Measurements from ENCODE around the gene JAK1. TPM values are rescaled to one million over a fixed set of nuclear protein-coding genes. Genes with fewer than 3 reads are reported as not detected.

The JAK1 gene
- total and polyA plus RNA-seq, 2 of the 8 experiments (the other 6 are each of a cell fraction or from before 2014, with no cell fraction given), result 7.8 to 24.5 TPM

- 85% methylated on average over 5 of the region's 5 CpGs; no CpG with 5 or more reads in 1 of the 2 experiments for WGBS, 2 experiments (ENCODE audit: extremely low coverage in 1 of 2, insufficient coverage in 1 of 2, insufficient read length in 1 of 2, insufficient replicate concordance in 2 of 2, low coverage in 1 of 2, low lambda C conversion rate in 2 of 2, missing lambda C conversion rate in 1 of 2)
- Histone ChIP-seq H3K18ac (ENCODE audit: extremely low read depth, low read length) (no peak overlapping the region), H3K9me3 (ENCODE audit: insufficient read depth in 2 of 2, low read depth in 1 of 2, low read length in 1 of 2) (no peaks in the 10 kb centered on the region), H2AFZ (ENCODE audit: low read length) (no peak overlapping the region), H3K23me2 (ENCODE audit: low read depth, low read length) (no peaks in the 10 kb centered on the region), H3K4ac (replicated peaks; ENCODE audit: insufficient read length, low read depth, low read length) (no peak overlapping the region), H2BK15ac (ENCODE audit: low read length) (no peak overlapping the region), H2BK120ac (replicated peaks; ENCODE audit: low read depth, low read length) (no peak overlapping the region), H3K4me1 (replicated peaks in 1 of 4; ENCODE audit: control insufficient read depth in 3 of 4, insufficient read depth in 4 of 4, low read length in 3 of 4) (peaks cover 0 to 6% (median 1%) of the 10 kb centered on the region in 4 experiments; a peak in 2 of 7 replicates), H3K4me3 (ENCODE audit: extremely low read depth in 1 of 4, insufficient read depth in 2 of 4, low read depth in 3 of 4, low read length in 4 of 4) (no peak overlapping the region), H2AK5ac (ENCODE audit: low read depth, low read length) (no peak overlapping the region), H3K23ac (ENCODE audit: insufficient read length) (no peak overlapping the region), H3K27ac (ENCODE audit: low read depth, low read length) (no peak overlapping the region), H3K36me3 (ENCODE audit: control insufficient read depth in 2 of 4, insufficient read depth in 4 of 4, low read length in 3 of 4) (peaks cover 0 to 3% (median 0%) of the 10 kb centered on the region in 4 experiments; a peak in 1 of 8 replicates), H4K5ac (ENCODE audit: insufficient read length, low read depth, low read length) (no peak overlapping the region), H4K8ac (ENCODE audit: extremely low read depth, insufficient read depth, low read length) (no peak overlapping the region), H3K56ac (replicated peaks; ENCODE audit: insufficient read length, low read depth, low read length) (no peak overlapping the region), H3K79me1 (ENCODE audit: low read depth, low read length) (no peaks in the 10 kb centered on the region; the same call in 1 of the 2 replicates), H3K79me2 (ENCODE audit: control insufficient read depth in 1 of 2, insufficient read depth in 2 of 2, low read length in 2 of 2) (no peaks in the 10 kb centered on the region), H2BK20ac (ENCODE audit: low read length) (no peak overlapping the region), H2BK5ac (ENCODE audit: low read depth, low read length) (no peak overlapping the region), H2BK12ac (ENCODE audit: low read depth, low read length) (no peak overlapping the region), H3K27me3 (replicated peaks in 1 of 4; ENCODE audit: control insufficient read depth in 3 of 4, extremely low read depth in 1 of 4, insufficient read depth in 3 of 4, low read length in 3 of 4) (no peaks in the 10 kb centered on the region), H4K91ac (replicated peaks; ENCODE audit: insufficient read length, low read length) (no peak overlapping the region), H4K20me1 (replicated peaks in 1 of 2; ENCODE audit: control insufficient read depth in 1 of 2, insufficient read depth in 2 of 2, low read length in 2 of 2) (no peaks in the 10 kb centered on the region), H3K4me2 (ENCODE audit: insufficient read depth in 1 of 2, low read depth in 2 of 2, low read length in 2 of 2) (no peak overlapping the region), H3K14ac (ENCODE audit: insufficient read length) (no peak overlapping the region), H3K9ac (replicated peaks in 1 of 4; ENCODE audit: extremely low read depth in 1 of 4, low read depth in 3 of 4, low read length in 3 of 4) (no peak overlapping the region)
- ChIA-PET CTCF (ENCODE audit: partially characterized antibody) (interaction anchor here (0.7 to 0.9 kb wide), 2 partner anchors 34 to 48 kb away, joined by 3 read pairs; no protein-coding TSS in a partner anchor), POLR2A (ENCODE audit: partially characterized antibody) (no interaction called here)
- FAIRE-seq, result no peak
- no peak for DNase-seq (ENCODE audit: low read depth in 1 of 2, low spot score in 2 of 2)
- TF ChIP-seq CHD1 (IDR thresholded peaks at IDR 0.05; ENCODE audit: low read depth, low read length), result no peak
- TF ChIP-seq TAF7 (optimal IDR thresholded peaks at IDR 0.05; ENCODE audit: borderline replicate concordance, low read depth, low read length), result no peak
- no peak for TF ChIP-seq BRCA1 (IDR thresholded peaks at IDR 0.05; ENCODE audit: low read depth, low read length)
- no peak for TF ChIP-seq EP300 (IDR thresholded peaks at IDR 0.05; ENCODE audit: borderline replicate concordance in 1 of 2, low read depth in 2 of 2, low read length in 2 of 2)
- no peak for TF ChIP-seq TBP (IDR thresholded peaks at IDR 0.05; ENCODE audit: low read depth, low read length)
- TF ChIP-seq GTF2F1 (IDR thresholded peaks at IDR 0.05; ENCODE audit: borderline replicate concordance, low read depth, low read length), result no peak
- no peak for TF ChIP-seq CREB1 (IDR thresholded peaks at IDR 0.05)
- no peak for TF ChIP-seq KDM4A (IDR thresholded peaks at IDR 0.05; ENCODE audit: low read depth, low read length, severe bottlenecking)
These were observed 139.4 kb downstream of the JAK1 start for GRCh38 chr1:64826991-64827390.

Measured in H1 (cell line).